GM19372 (cell line): ENCODE measurements around the gene ARHGAP30.
A peak's percentile ranks its signal among the peaks of the same experiment; 100 is the strongest.
"Not testable (repeated sequence)": the region's sequence is repeated elsewhere in the genome, so short reads cannot be mapped to it uniquely, and the experiment has no call there.

Experiments
- ATAC-seq: cut with Tn5 transposase; IDR thresholded peaks from one replicate; pipeline ENCODE4 v1.9.1; 2021; ENCODE audit warnings: mild to moderate bottlenecking, low read depth, moderate library complexity; ENCODE audit not compliant: unreplicated experiment

ARHGAP30 gene

DNA sequence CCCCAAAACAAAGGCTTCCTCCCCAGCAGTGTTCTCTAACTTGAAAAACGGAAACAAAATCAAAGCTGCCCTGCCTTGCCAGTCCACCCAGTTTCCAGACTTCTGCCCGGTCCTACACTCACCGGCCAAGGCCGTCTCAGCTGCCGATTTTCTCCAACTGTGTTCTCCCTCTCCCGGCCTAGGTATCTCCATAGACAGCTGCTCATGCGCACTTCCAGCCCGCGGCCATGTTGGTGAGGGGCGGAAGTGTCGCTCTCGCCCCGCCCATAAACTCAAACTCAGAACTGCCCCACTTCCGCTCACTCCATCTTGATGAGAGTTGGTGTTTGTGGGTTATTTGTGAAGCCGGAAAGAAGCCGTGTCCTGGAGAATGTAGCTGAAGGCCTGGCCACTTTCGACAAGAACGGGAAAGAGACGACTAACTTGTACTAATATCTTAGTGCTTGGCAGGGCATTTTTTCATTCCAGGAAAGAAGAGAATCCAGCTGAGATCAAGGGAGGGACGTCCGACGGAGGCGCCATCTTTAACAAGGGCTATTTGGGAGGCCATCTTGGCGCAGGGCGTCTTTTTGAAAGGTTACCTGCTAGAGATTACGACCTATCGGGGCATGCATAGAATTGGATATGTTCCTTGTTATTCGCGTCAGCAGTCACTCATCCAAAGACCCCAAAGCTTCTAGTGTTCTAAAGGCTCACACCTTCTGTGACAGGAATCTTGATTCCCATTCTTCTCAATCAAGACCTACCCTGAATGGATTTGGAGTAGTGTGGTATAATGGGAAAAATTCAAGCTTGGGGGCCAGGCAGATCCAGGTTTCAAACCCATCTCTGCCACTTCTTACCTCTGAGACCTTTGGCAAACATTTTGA lies 23.7 kb downstream of the ARHGAP30 start, which contains the start of gene USF1:
Gene USF1, minus strand, starts transcription at position 242 of the 869 bp plus-strand sequence. CDS start 2,702 bp downstream, outside the sequence.
- peak; percentile 61 for ATAC-seq

DNA sequence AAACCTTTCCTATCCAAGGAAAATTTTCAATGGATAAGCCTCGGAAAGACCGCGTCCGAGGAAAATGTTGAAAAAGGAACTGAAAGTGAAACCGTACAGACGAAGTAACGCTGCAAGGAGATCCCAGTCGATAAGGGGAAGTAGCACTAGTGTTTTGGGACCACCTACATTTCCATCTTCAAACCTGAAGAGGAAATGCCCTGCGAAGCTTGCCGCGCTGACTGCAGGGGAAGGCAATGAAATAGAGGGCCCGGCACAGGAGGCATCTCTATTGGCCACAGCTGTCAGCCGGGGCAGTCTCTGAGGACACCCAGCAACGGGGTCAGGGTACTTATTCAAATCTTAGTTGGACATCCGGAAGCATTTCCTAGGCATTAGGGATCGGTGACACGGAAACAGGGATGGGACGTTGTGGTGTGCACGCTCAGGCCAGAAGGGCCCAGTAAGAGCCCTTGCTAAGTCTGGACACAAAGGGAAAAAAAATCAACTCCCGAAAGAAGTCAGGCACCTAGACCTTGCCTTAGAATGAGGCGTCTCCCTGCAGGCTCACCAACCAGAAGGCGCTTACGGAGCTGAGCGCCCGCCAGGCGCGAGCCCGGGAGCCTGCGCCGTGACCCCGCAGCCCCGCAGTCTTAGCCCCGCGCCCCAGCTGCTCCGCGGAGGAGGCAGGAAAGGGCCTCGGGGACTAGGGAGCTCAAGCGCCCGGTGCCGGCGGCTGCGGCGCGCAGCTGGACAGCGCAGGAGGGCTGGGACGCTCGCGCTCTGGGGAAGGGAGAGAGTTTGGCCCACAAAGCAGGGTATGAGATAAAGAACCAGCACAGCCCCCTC lies 24.6 kb downstream of the ARHGAP30 start:
- peak; percentile 30 for ATAC-seq

- no peak for ATAC-seq
Observed at GRCh38 chr1:161044535-161044907, 25.2 kb downstream of the ARHGAP30 start.

DNA sequence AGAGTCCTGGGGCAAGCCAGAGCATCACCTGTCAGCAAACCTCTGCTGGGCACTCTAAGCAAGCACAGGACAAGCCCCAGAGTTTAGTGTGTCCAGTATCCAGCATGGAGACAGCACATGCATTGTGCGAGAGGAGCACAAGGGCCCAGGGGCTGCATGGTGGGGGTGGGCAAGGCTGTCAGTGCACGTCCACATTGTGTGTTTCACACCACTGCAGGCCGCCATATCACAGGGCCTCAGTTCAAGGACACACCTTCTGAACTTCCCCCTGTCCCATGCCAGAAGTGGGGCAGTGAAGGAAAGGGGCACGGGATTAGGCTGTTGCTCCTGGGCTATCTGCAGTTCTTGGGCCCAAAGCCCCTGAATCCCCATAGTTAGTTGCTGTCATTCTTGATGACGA lies 30.1 kb downstream of the ARHGAP30 start:
- no peak for ATAC-seq

GRCh38 chr1:161039154-161039545 lies 30.5 kb downstream of the ARHGAP30 start:
- ATAC-seq: no peak

GRCh38 chr1:161038523-161039153 lies 31.1 kb downstream of the ARHGAP30 start, which contains the start of gene TSTD1:
TSTD1 (minus strand) TSS chr1:161038964; CDS start chr1:161038889, 75 bp downstream.
- peak; percentile 89 for ATAC-seq

GRCh38 chr1:161037661-161038522 lies 31.8 kb downstream of the ARHGAP30 start:
- ATAC-seq: no peak

DNA sequence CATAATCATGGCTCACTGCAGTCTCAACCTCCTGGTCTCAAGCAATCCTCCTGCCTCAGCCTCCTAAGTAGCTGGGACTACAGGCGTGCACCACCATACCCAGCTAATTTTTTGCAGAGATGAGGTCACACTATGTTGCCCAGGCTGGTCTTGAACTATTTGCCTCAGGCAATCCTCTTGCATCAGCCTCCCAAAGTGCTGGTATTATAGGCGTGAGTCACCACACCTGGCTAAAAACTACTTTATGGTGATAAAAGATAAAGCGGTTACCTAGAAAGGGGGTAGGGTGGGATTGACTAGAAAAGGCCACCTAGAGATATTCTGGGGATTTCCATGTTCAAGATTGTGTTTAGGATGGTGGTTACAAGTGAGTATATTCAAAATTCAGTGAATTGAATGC lies 35.9 kb downstream of the ARHGAP30 start:
- ATAC-seq: no peak

- no peak for ATAC-seq
Observed at GRCh38 chr1:161032409-161032808, 37.3 kb downstream of the ARHGAP30 start.

GRCh38 chr1:161031874-161032273 lies 37.8 kb downstream of the ARHGAP30 start:
- ATAC-seq: no peak

- not testable (repeated sequence) for ATAC-seq
Observed at GRCh38 chr1:161029466-161029865, 40.2 kb downstream of the ARHGAP30 start.

GRCh38 chr1:161026954-161027353 lies 42.7 kb downstream of the ARHGAP30 start:
- ATAC-seq: not testable (repeated sequence)

DNA sequence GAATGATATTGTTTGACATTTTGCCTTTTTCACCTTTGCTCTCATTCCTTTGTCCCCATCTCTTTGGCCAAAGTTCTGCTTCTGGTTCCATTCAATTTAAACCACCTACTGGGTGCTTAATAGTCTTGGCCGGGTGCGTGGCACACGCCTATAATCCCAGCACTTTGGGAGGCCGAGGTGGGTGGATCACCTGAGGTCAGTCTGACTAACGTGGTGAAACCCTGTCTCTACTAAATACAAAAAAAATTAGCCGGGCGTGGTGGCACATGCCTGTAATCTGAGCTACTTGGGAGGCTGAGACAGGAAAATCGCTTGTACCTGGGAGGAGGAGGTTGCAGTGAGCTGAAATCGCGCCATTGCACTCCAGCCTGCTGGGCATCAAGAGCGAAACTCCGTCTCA lies 47.3 kb downstream of the ARHGAP30 start:
- ATAC-seq: not testable (repeated sequence)

DNA sequence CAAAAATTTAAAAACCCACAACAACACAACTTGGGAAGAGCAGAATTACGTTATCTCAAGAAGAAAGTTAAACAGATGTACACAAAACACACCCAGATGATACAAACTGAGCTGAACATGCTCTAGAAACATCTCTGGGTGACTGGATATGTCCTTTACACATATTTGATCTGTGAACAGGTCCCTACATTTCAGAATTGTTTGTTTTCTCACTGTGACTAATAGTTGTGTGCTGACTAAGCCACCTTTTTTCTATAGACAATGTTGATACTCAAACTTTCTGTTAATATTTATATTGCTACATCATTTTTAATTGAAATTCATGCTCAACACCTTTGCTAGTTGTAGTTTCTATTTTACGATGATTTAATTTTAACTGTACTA lies 47.7 kb downstream of the ARHGAP30 start:
- ATAC-seq: no peak

DNA sequence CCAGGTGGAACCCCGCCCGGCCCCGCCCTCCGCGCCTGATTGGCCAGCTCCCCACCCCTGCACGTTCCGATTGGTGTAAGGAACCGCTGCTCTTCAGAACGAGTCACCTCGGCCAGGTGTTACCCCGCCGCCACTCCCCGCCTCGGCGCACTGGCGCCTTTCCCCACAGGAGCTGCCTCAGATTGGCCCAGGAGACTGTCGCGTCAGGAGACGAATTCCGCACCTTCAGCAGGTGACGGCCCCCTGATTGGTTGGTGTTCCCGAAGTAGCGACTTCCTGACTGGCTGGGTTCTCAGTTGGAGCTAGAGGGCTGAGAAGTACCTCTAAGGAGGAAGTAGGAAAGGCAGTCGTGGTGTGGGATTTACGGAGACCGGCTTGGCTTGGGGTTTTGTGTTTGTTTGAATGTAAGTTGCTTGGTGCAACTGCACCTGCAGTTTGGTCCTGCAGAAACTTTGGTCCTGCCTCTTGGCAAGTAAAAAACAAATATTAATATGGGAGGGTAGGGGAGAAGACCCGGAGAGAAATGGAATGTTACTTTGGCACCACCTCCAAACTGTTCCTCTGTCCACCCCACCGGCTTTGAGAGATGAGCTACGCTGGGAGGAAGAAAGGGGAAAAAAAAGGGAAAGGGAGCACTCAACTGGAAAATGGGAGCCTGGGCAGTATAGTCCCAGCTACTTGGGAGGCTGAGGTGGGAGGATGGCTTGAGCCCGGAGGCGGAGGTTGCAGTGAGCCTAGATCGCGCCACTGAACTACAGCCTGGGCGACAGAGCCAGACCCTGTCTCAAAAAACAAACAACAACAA lies 48.3 kb downstream of the ARHGAP30 start:
- ATAC-seq: peak; percentile 92

DNA sequence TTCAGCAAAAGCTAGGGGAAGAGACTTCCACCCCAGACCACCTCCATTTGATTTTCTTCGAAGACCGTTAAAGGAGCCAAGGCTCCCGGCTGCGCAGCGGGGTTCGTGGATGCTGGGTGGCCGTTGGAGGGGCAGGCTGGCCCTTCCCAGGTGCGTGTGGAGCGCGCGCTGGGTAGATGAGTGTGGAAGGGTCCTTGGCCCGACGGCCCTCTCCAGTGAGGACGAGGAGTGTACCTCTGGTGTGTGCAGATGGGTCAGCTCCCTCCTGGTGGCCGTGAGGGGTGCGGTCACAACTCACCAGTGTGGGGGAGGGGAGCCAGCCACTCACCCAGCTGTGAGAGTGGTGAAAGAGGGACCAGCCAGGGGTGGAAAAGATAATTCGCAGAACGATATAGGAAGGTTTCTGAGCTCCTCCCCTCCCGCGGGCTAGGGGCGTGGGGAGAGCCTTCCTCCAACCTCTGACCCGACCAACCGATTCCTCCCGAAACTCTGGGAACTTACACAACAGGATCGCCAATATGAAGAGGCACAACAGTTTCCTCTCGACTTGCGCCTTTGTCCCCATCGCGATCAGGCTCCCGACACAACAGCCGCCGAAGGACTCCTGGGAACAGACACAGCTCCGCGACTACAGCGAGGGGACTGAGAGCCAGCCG lies 49.1 kb downstream of the ARHGAP30 start, which contains the start of gene F11R:
Gene F11R, minus strand, starts transcription at position 644 of the 656 bp plus-strand sequence. Its CDS starts 79 bp downstream, at position 565.
- peak; percentile 38 for ATAC-seq

DNA sequence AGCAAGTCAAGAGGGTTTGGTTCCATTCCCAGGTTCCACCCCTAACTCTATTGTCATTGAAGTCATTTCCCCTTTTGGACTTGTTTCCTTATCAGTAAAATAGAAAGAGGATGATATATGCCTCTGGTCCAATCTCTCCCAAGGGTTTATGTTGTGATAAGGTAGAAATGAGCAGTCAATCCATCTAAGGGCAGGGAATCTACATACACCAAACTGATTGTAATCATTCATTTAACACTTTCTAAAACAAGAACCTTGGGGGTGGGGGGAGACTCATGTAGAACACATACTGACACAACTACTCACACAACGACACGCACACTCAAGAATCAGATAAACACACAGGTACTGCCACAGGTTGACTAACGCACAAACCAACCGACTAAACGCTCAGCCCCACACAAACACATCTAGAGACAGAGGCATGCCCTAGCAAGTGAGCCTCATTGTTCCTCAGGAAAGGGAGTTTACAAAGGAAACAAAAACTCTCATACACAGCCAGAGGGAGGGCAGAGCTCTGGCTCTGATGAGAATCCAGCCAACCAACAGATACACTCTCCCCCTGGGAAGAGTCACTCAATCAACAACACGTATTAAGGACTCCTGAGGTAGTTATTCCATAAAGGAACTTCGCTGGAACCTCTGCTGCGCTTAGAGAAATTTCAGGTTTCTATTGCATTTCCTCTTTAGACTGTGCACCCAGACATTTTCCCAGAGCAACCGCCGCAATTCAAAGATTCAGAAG lies 49.8 kb downstream of the ARHGAP30 start:
- no peak for ATAC-seq
